Naive thymus-derived CD4-positive, alpha-beta T cell (primary cell): Measurements from ENCODE around the gene CC2D2A. TPM values are rescaled to one million over a fixed set of nuclear protein-coding genes. Genes with fewer than 3 reads are reported as not detected.
A peak's percentile ranks its signal among the peaks of the same experiment; 100 is the strongest.

Experiments
- ATAC-seq: fragments of 150-1000 bp; cut with Tn5 transposase; 2 replicates; pipeline ENCODE4 v1.10.0; 2021; ENCODE audit warnings: mild to moderate bottlenecking, moderate library complexity
- CTCF ChIA-PET: fragments of 350-600 bp; sonication (Branson Sonifier 250); formaldehyde crosslinking; loops from one replicate; lab custom pipeline; 2021; ENCODE audit warnings: antibody characterized with exemption; lab: Charles Lee
- POLR2A ChIA-PET: fragments of 350-600 bp; sonication (Branson Sonifier 250); formaldehyde crosslinking; loops from one replicate; lab custom pipeline; 2021; ENCODE audit warnings: antibody characterized with exemption, inconsistent platforms; lab: Charles Lee
- DNase-seq, 9 donors: peaks; one replicate each; pipeline versions ENCODE4 v3.0.0 to v3.0.0-alpha.2; 2020 to 2022; ENCODE audit warnings: mixed read lengths in 1 of 9
- H3K27ac ChIP-seq: one replicate; pipeline ENCODE4 v1.7.0; 2013; ENCODE audit warnings: mild to moderate bottlenecking, low read depth, low read length, moderate library complexity
- H3K27me3 ChIP-seq, 2 donors: one replicate each; pipeline ENCODE4 v1.7.0; 2013; ENCODE audit warnings: low read length in 2 of 2, mild to moderate bottlenecking in 2 of 2, moderate library complexity in 2 of 2; ENCODE audit not compliant: control insufficient read depth in 2 of 2, insufficient read depth in 2 of 2
- H3K36me3 ChIP-seq, 3 experiments: 1 replicate in 2 of 3; 2 replicates in 1 of 3; pipeline ENCODE4 v1.7.0; 2013; ENCODE audit warnings: low read length in 3 of 3, mild to moderate bottlenecking in 3 of 3, moderate library complexity in 1 of 3; ENCODE audit not compliant: insufficient read depth in 3 of 3, control insufficient read depth in 2 of 3
- H3K4me1 ChIP-seq, 2 donors: one replicate each; pipeline ENCODE4 v1.7.0; 2013; ENCODE audit warnings: low read length in 2 of 2, mild to moderate bottlenecking in 2 of 2, moderate library complexity in 1 of 2; ENCODE audit not compliant: control insufficient read depth in 2 of 2, insufficient read depth in 2 of 2
- H3K4me3 ChIP-seq: 2 replicates; pipeline ENCODE4 v1.7.0; 2013; ENCODE audit warnings: mild to moderate bottlenecking, low read length
- H3K9me3 ChIP-seq, 3 experiments: 1 replicate in 2 of 3; 2 replicates in 1 of 3; pipeline ENCODE4 v1.7.0; 2013; ENCODE audit warnings: low read length in 3 of 3; ENCODE audit not compliant: control insufficient read depth in 2 of 3
- H3K27ac Mint-ChIP-seq, 9 donors: one replicate each; pipeline ENCODE4 v1.8.0; 2020 to 2022; ENCODE audit warnings: mixed read lengths in 9 of 9, mild to moderate bottlenecking in 8 of 9, moderate library complexity in 5 of 9, inconsistent platforms in 2 of 9
- H3K27me3 Mint-ChIP-seq, 5 donors: one replicate each; pipeline ENCODE4 v1.8.0; 2021 to 2022; ENCODE audit warnings: mixed read lengths in 5 of 5, mild to moderate bottlenecking in 1 of 5
- H3K36me3 Mint-ChIP-seq, 5 donors: one replicate each; pipeline ENCODE4 v1.8.0; 2020 to 2022; ENCODE audit warnings: mixed read lengths in 5 of 5, mild to moderate bottlenecking in 3 of 5, inconsistent platforms in 1 of 5
- H3K4me1 Mint-ChIP-seq, 7 donors: one replicate each; pipeline ENCODE4 v1.8.0; 2020 to 2022; ENCODE audit warnings: mixed read lengths in 7 of 7, mild to moderate bottlenecking in 3 of 7, inconsistent platforms in 1 of 7
- H3K4me3 Mint-ChIP-seq, 10 donors: one replicate each; pipeline ENCODE4 v1.8.0; 2020 to 2022; ENCODE audit warnings: mild to moderate bottlenecking in 10 of 10, mixed read lengths in 10 of 10, moderate library complexity in 6 of 10, inconsistent platforms in 2 of 10
- H3K9me3 Mint-ChIP-seq, 11 donors: one replicate each; pipeline ENCODE4 v1.8.0; 2020 to 2022; ENCODE audit warnings: mixed read lengths in 11 of 11, mild to moderate bottlenecking in 4 of 11, inconsistent platforms in 1 of 11, moderate library complexity in 1 of 11
- intact Hi-C, 2 donors: fragments of 100-400 bp; cut with micrococcal nuclease; formaldehyde crosslinking; loops; one replicate each; pipeline ENCODE4 v1.15.1; 2023
- polyA plus RNA-seq, 2 donors: library from polyadenylated mRNA; unstranded; fragments of 300-500 nt; fragmentation: Illumina TruSeq; gene quantifications; one replicate each; pipeline ENCODE4 v1.2.3, GENCODE V29; 2021
- total RNA-seq, 6 experiments: library from RNA in 5 of 6; stranded (reverse) in 5 of 6; gene quantifications; 1 replicate in 5 of 6; 2 replicates in 1 of 6; pipeline ENCODE4 v1.2.3 and lab custom pipeline; 2021 to 2026

Gene CC2D2A
- total and polyA plus RNA-seq, 7 experiments from 2014 or later, result 1.3 TPM; not detected in 6

DNA sequence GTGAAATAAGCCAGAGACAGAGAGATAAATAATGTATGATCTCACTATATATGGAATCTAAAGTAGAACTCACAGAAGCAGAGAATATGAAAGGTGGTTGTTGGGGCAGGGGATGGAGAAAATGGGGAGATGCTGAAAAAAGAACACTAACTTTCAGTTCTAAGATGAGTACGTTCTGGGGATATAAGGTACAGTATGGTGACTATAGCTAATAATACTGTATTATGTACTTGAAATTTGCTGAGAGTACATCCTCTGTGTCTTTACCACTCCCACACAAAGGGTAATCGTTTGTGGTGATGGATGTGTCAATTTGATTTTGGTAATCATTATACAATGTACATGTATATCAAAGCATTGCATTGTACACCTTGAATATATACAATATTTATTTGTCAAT lies 178.9 kb downstream of the CC2D2A start:
- intact Hi-C loops, result loop anchor here (2.0 kb wide), 2 partner anchors 20 to 1992 kb away; no protein-coding TSS in a partner anchor
- Mint-ChIP-seq H3K27ac (peak overlapping the region in 1 of 9 donors; percentile 4), H3K4me1 (peaks cover 42 to 91% (median 81%) of the 10 kb centered on the region in 7 donors), H3K9me3 (no peaks in the 10 kb centered on the region), H3K4me3 (peak overlapping the region in 9 of 10 donors; percentile 1 to 62 (median 12)), H3K27me3 (no peaks in the 10 kb centered on the region), H3K36me3 (peaks cover 0 to 8% (median 7%) of the 10 kb centered on the region in 5 donors)
- Histone ChIP-seq H3K27me3 (no peaks in the 10 kb centered on the region), H3K36me3 (peaks cover 0 to 5% (median 0%) of the 10 kb centered on the region in 3 experiments), H3K4me3 (no peak overlapping the region), H3K9me3 (no peaks in the 10 kb centered on the region), H3K27ac (no peak overlapping the region), H3K4me1 (peaks cover 27 to 43% of the 10 kb centered on the region in 2 donors)
- ChIA-PET POLR2A (no interaction called here), CTCF (interaction anchor here (0.6 kb wide), 1 partner anchor 166 kb away, joined by 4 read pairs; no protein-coding TSS in a partner anchor)
- DNase-seq (no peak), ATAC-seq (no peak)

DNA sequence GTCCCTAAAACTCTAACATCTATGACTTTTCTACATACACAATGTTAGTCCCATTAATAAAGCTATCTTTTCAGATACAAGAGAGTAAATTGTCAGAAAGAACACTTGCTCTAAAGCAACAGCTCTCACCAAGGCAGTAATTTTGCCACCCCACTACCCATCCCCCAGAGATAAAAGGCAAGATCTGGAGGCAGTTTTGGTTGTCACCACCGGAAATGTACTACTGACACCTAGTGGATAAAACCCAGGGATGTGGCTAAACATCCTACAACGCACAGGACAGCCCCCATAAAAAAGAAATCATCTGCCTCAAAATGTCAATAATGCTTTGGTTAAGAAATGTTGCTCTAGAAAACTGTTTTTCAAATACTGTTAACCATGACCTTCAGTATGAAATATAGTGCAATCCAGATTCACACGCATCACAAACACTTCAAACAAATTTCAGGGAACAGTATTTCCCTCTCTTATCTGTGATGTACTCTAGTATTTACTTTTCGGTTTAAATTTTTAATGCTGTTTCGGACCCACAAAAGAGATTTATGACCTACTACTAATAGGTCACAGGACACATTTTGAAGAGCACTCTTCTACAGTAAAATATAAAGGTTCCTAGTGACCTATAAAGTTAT lies 180.3 kb downstream of the CC2D2A start:
- Mint-ChIP-seq H3K27ac (peak overlapping the region in 8 of 9 donors; percentile 9 to 71 (median 54)), H3K4me1 (peaks cover 39 to 85% (median 77%) of the 10 kb centered on the region in 7 donors), H3K36me3 (peaks cover 0 to 3% (median 0%) of the 10 kb centered on the region in 5 donors), H3K27me3 (no peaks in the 10 kb centered on the region), H3K9me3 (no peaks in the 10 kb centered on the region), H3K4me3 (peak overlapping the region; percentile 53 to 74 (median 68))
- Histone ChIP-seq H3K4me3 (no peak overlapping the region), H3K4me1 (peaks cover 36 to 46% of the 10 kb centered on the region in 2 donors), H3K27me3 (no peaks in the 10 kb centered on the region), H3K27ac (no peak overlapping the region), H3K9me3 (no peaks in the 10 kb centered on the region), H3K36me3 (no peaks in the 10 kb centered on the region)
- POLR2A ChIA-PET, result no interaction called here
- CTCF ChIA-PET, result interaction anchor here (0.6 to 1.0 kb wide), 7 partner anchors 10 to 756 kb away, joined by 3 to 8 read pairs (median 3); partner anchors contain the start of gene FAM200B
- ATAC-seq (peak; percentile 92), DNase-seq (peak; percentile 11 to 83 (median 79))
- intact Hi-C loops, result loop anchor here (1.0 to 10.0 kb wide), 17 partner anchors 11 to 1993 kb away; partner anchors contain the start of genes FAM200B (in 1 of the 2) and TAPT1 (in 1 of the 2)

Other genes with a start within 250 kb of the CC2D2A start
- under 1 TPM in 1 of 5 experiments, not detected in 4; 0.27 TPM for gene C1QTNF7, start 41.8 kb upstream of the CC2D2A start, total RNA-seq
- gene C1QTNF7, start 41.8 kb upstream of the CC2D2A start, polyA plus RNA-seq, result not detected
- 100 to 1,000 TPM in 1 of 5 experiments, 10 to 100 TPM in 4; 39.1 to 107 (median 57.4) TPM for gene FBXL5, start 185.5 kb downstream of the CC2D2A start, total RNA-seq
- 100 to 1,000 TPM; 123 to 127 TPM for gene FBXL5, start 185.5 kb downstream of the CC2D2A start, polyA plus RNA-seq
- 10 to 100 TPM; 10.6 to 42.8 (median 27.4) TPM for gene FAM200B, start 211.9 kb downstream of the CC2D2A start, total RNA-seq
- 10 to 100 TPM; 54.8 to 91.6 TPM for gene FAM200B, start 211.9 kb downstream of the CC2D2A start, polyA plus RNA-seq
- 10 to 100 TPM in 1 of 5 experiments, 1 to 10 TPM in 2, under 1 TPM in 2; 0.65 to 41.8 (median 1.1) TPM for gene BST1, start 233.2 kb downstream of the CC2D2A start, total RNA-seq
- gene BST1, start 233.2 kb downstream of the CC2D2A start, polyA plus RNA-seq, result under 1 TPM; 0.45 to 0.89 TPM